NCI-H1436 treated with DMSO at 0.1 percent for 48 hours (cell line): ENCODE data around the gene RAB7A.

ENCODE experiments used
- DNase-seq: peaks from one replicate; lab custom pipeline; 2025; lab: John Stamatoyannopoulos, UW

RAB7A gene

GRCh38 chr3:128788268-128788869 lies 62.4 kb downstream of the RAB7A start:
- DNase-seq, result no peak

GRCh38 chr3:128794067-128794768 lies 68.2 kb downstream of the RAB7A start:
- no peak for DNase-seq

GRCh38 chr3:128794770-128795649 lies 69.0 kb downstream of the RAB7A start:
- DNase-seq, result no peak

GRCh38 chr3:128799653-128800052 lies 73.7 kb downstream of the RAB7A start:
- DNase-seq, result no peak

- no peak for DNase-seq
Observed at GRCh38 chr3:128800241-128801187, 74.5 kb downstream of the RAB7A start.

- no peak for DNase-seq
Observed at GRCh38 chr3:128801779-128802380, 75.9 kb downstream of the RAB7A start.

- no peak for DNase-seq
Observed at GRCh38 chr3:128803307-128803706, 77.3 kb downstream of the RAB7A start.

GRCh38 chr3:128804017-128804810 lies 78.2 kb downstream of the RAB7A start:
- DNase-seq, result no peak

GRCh38 chr3:128804811-128805155 lies 78.8 kb downstream of the RAB7A start:
- DNase-seq, result no peak

GRCh38 chr3:128805772-128806171 lies 79.8 kb downstream of the RAB7A start:
- DNase-seq, result no peak

- DNase-seq, result no peak
Observed at GRCh38 chr3:128806588-128806987, 80.6 kb downstream of the RAB7A start.

GRCh38 chr3:128807186-128807830 lies 81.3 kb downstream of the RAB7A start:
- no peak for DNase-seq

- no peak for DNase-seq
Observed at GRCh38 chr3:128808672-128809071, 82.7 kb downstream of the RAB7A start.

GRCh38 chr3:128813097-128813496 lies 87.1 kb downstream of the RAB7A start:
- no peak for DNase-seq

GRCh38 chr3:128814060-128814459 lies 88.1 kb downstream of the RAB7A start:
- no peak for DNase-seq

GRCh38 chr3:128814519-128815317 lies 88.7 kb downstream of the RAB7A start:
- DNase-seq, result no peak

GRCh38 chr3:128815318-128816064 lies 89.5 kb downstream of the RAB7A start:
- no peak for DNase-seq

- DNase-seq, result no peak
Observed at GRCh38 chr3:128818186-128818787, 92.3 kb downstream of the RAB7A start.
